ENCODE results near the gene TTC23.

Gene TTC23

GRCh38 chr15:99098426-99098825 is 151.0 kb downstream of the TTC23 start:
- no peak for TF ChIP-seq CTCF (conservative IDR thresholded peaks at IDR 0.05; ENCODE audit: low read depth, low read length)
- H3K4me3 ChIP-seq (ENCODE audit: low read length), result no peak overlapping the region
- no peak for DNase-seq (ENCODE audit: low read depth)

GRCh38 chr15:99097441-99098410 is 151.7 kb downstream of the TTC23 start:
- no peak for TF ChIP-seq CTCF (conservative IDR thresholded peaks at IDR 0.05; ENCODE audit: low read depth, low read length)
- no peak overlapping the region for H3K4me3 ChIP-seq (ENCODE audit: low read length)
- DNase-seq (ENCODE audit: low read depth), result no peak

GRCh38 chr15:99096894-99097426 is 152.4 kb downstream of the TTC23 start:
- DNase-seq (ENCODE audit: low read depth), result no peak

DNA sequence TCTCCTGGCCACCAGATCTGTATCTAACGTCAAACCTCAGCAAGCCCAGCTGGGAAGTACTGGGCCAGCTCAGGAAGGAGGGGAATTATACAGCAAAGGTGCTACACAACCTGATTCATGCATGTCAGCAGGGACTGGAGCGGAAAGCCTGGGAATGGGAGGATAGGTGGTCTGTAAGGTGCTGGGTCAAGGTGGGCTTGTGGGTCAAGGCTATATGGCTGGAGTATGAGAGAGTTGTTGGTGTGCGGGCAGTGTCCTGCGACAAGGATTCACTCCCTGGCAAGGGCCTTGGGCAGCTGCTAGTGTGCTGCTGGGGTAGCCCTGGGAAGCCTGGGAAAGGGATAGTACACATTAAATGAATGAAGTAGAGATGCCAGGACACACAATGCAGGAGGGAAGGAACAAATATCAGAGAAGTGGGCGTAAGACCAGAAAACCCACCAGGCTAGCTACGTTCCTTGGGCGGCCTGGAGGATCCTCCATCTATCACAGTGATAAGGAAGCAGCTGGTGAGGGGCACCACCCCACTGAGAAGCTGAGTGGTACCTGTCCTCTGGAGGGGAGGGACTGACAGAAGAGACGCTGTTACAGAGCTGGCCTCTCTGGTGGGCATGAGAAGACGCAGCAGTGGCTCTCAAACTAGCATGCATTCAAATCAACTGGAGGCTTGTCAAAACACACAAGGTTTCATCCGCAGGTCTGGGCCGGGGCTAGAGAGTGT is 153.0 kb downstream of the TTC23 start:
- H3K4me3 ChIP-seq (ENCODE audit: low read length), result no peak overlapping the region
- no peak for TF ChIP-seq CTCF (conservative IDR thresholded peaks at IDR 0.05; ENCODE audit: low read depth, low read length)
- DNase-seq (ENCODE audit: low read depth), result no peak

More at GRCh38 chr15:99096894-99097426, 152.4 kb downstream of the TTC23 start:
- H3K4me3 ChIP-seq (ENCODE audit: low read length), result no peak overlapping the region
- no peak for TF ChIP-seq CTCF (conservative IDR thresholded peaks at IDR 0.05; ENCODE audit: low read depth, low read length)

GRCh38 chr15:99095626-99096025 is 153.8 kb downstream of the TTC23 start:
- DNase-seq (ENCODE audit: low read depth), result no peak
- TF ChIP-seq CTCF (conservative IDR thresholded peaks at IDR 0.05; ENCODE audit: low read depth, low read length), result no peak
- no peak overlapping the region for H3K4me3 ChIP-seq (ENCODE audit: low read length)

GRCh38 chr15:99092554-99093172 is 156.7 kb downstream of the TTC23 start:
- DNase-seq (ENCODE audit: low read depth), result peak; percentile 72
- H3K4me3 ChIP-seq (ENCODE audit: low read length), result no peak overlapping the region
- TF ChIP-seq CTCF (conservative IDR thresholded peaks at IDR 0.05; ENCODE audit: low read depth, low read length), result no peak
